Right lobe of liver (tissue), 6 donors: ENCODE results near the gene KSR2. TPM values are rescaled to one million over a fixed set of nuclear protein-coding genes. Genes with fewer than 3 reads are reported as not detected.

Experiments used
- ATAC-seq, 4 donors: fragments of 200-7000 bp; cut with Tn5 transposase; one replicate each; pipeline ENCODE4 v1.9.1; 2020; ENCODE audit warnings: mild to moderate bottlenecking in 4 of 4, moderate library complexity in 4 of 4
- DNase-seq, 3 donors: peaks; one replicate each; pipeline ENCODE4 v3.0.0-alpha.2; 2020
- H3K27ac ChIP-seq, 3 donors: fragments of 200-600 bp; one replicate each; pipeline ENCODE4 v1.8.0; 2022
- H3K27me3 ChIP-seq, 2 donors: fragments of 200-600 bp; one replicate each; pipeline ENCODE4 v1.8.0; 2022
- H3K36me3 ChIP-seq, 4 donors: fragments of 200-600 bp; sonication (generic) in 1 of 4; one replicate each; pipeline versions ENCODE4 v1.5.1 to v1.8.0; 2017 to 2022; ENCODE audit warnings: control low read depth in 1 of 4
- H3K4me1 ChIP-seq, 4 donors: fragments of 200-600 bp; sonication (generic) in 1 of 4; one replicate each; pipeline versions ENCODE4 v1.5.1 to v1.8.0; 2017 to 2022; ENCODE audit warnings: control low read depth in 1 of 4
- H3K4me3 ChIP-seq, 3 donors: fragments of 200-600 bp; one replicate each; pipeline ENCODE4 v1.8.0; 2022
- H3K9me3 ChIP-seq, 4 donors: fragments of 200-600 bp; sonication (generic) in 1 of 4; one replicate each; pipeline versions ENCODE4 v1.5.1 to v1.8.0; 2017 to 2022; ENCODE audit warnings: control low read depth in 1 of 4
- POLR2A ChIP-seq: fragments of 450-650 bp; IDR thresholded peaks from one replicate; pipeline ENCODE4 v1.6.1; 2017; ENCODE audit warnings: antibody characterized with exemption, mild to moderate bottlenecking
- WGBS: methylation state at CpG from one replicate; pipeline ENCODE4 v1.1.6; 2018; ENCODE audit warnings: low coverage, low lambda C conversion rate; ENCODE audit not compliant: insufficient coverage; ENCODE audit errors: missing lambda C conversion rate; 5-methylcytosine and 5-hydroxymethylcytosine counted together
- intact Hi-C, 2 donors: fragments of 100-400 bp; cut with DNase I; formaldehyde crosslinking; loops; one replicate each; pipeline versions ENCODE4 v1.11.2 to v1.14.1; 2022
- total RNA-seq, 6 experiments: library from RNA; depleted of rRNA in 2 of 6; stranded (reverse); fragments of >200 nt in 2 of 6; fragmentation: NEBNext Ultra II Directional in 3 of 6; extraction: Animal tissue kit (Norgen Biotek cat#: 25700) in 3 of 6; gene quantifications; one replicate each; pipeline versions ENCODE4 v1.1.0 to v1.2.4, GENCODE V29; 2016 to 2023
- TF ChIP-seq, protein P1 (sequence below), 4 donors: fragments of 200-600 bp in 3 of 4; fragments of 450-650 bp in 1 of 4; IDR thresholded peaks; one replicate each; pipeline versions ENCODE4 v1.5.1 to v1.8.0; 2016 to 2022; ENCODE audit warnings: antibody characterized with exemption in 4 of 4, mild to moderate bottlenecking in 2 of 4
- donor health status: DM: no; HTN: yes; CAD: no.
- donor health status: DM: no; HTN: no; CAD: no.
- donor health status: DM: no; HTN: no; CAD: no.
- donor health status: DM: no; HTN: yes; CAD: no.
- donor health status: DM: no; HTN: yes; CAD: no.

The KSR2 gene
- total RNA-seq, 6 experiments from 2014 or later: 0.02 to 0.07 (median 0.02) TPM; not detected in 2

DNA sequence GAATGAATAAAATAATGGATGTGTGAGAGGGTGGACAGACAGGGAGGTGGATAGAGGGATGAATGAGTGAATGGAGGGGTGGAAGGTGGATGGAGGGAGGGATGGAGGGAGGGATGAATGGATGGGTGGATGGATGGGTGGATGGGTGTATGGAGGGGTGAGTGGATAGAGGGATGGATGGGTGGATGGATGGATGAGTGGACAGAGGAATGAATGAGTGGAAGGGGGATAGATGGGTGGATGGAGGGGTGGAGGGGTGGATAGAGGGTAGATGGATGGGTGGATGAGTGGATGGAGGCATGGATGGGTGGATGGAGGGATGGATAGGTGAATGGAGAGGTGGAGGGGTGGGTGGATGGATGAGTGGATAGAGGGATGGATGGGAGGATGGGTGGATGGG, 559.5 kb downstream of the KSR2 start:
- ATAC-seq (no peak), DNase-seq (no peak)
- Histone ChIP-seq H3K27ac (no peak overlapping the region), H3K4me1 (peaks cover 0 to 6% (median 4%) of the 10 kb centered on the region in 4 donors), H3K36me3 (no peaks in the 10 kb centered on the region), H3K27me3 (no peaks in the 10 kb centered on the region), H3K9me3 (no peaks in the 10 kb centered on the region), H3K4me3 (no peak overlapping the region)
- intact Hi-C loops: no loop called here
- TF ChIP-seq, protein P1, sequence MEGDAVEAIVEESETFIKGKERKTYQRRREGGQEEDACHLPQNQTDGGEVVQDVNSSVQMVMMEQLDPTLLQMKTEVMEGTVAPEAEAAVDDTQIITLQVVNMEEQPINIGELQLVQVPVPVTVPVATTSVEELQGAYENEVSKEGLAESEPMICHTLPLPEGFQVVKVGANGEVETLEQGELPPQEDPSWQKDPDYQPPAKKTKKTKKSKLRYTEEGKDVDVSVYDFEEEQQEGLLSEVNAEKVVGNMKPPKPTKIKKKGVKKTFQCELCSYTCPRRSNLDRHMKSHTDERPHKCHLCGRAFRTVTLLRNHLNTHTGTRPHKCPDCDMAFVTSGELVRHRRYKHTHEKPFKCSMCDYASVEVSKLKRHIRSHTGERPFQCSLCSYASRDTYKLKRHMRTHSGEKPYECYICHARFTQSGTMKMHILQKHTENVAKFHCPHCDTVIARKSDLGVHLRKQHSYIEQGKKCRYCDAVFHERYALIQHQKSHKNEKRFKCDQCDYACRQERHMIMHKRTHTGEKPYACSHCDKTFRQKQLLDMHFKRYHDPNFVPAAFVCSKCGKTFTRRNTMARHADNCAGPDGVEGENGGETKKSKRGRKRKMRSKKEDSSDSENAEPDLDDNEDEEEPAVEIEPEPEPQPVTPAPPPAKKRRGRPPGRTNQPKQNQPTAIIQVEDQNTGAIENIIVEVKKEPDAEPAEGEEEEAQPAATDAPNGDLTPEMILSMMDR (IDR thresholded peaks at IDR 0.05): no peak
- TF ChIP-seq POLR2A: no peak

DNA sequence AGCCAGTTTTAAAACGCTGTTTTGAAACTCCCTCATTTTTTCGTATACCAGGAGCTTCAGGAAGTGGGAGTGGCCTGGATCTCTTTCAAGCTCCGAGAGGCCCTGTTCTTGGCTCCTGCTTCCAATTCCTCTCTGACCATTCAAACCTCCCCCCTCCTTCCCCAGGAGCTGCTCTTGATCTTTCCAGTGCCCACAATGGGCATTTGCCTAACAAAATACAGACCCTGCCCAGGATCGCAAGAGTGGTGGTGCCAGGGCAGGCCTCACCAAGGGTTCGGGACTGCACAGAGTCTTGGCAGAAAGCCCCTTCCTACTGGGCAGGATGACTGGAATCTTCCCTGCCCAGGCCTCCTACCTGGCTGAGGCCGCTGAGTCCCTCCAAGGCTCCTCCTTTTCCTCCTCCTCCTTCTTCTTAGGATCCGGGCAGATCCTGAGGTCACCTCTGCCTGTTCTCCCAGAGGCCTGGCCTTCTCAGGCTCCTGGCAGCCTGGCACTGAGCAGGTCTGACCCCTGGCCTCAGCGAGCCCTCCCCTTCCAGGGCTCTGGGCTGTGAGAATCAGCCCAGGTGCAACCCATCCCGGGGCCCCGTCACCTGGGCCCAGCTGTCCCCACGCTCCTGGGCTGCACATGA, 560.5 kb downstream of the KSR2 start:
- H3K4me3 ChIP-seq: no peak overlapping the region

DNA sequence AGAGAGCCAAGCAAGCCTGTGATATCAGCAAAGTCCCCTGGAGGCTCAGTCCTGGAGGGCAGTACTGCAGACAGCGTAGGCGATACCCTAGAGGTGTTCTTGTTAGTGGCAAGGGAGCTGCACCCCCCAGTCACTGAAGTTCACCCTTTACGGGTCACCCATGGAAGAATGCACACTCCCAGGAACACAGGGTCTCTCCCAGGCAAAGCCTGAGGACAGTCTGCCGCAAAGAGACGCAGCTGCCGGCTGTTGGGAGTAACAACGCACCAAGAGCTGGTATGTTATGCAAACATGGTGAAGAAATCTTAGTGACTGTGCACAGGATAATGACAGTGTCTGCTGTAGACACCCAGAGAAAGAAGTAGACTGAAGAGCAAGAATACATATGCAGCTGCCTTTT, 563.9 kb downstream of the KSR2 start:
- Histone ChIP-seq H3K9me3 (no peaks in the 10 kb centered on the region), H3K36me3 (no peaks in the 10 kb centered on the region), H3K4me1 (peaks cover 0 to 14% (median 4%) of the 10 kb centered on the region in 4 donors), H3K27ac (no peak overlapping the region), H3K4me3 (no peak overlapping the region), H3K27me3 (no peaks in the 10 kb centered on the region)
- 83% methylated on average over 3 of the region's 7 CpGs for WGBS
- ATAC-seq (no peak), DNase-seq (no peak)
- TF ChIP-seq POLR2A: no peak
- TF ChIP-seq, protein P1 (IDR thresholded peaks at IDR 0.05): no peak
- intact Hi-C loops: no loop called here

More for the DNA sequence above, 560.5 kb downstream of the KSR2 start:
- intact Hi-C loops: no loop called here
- Histone ChIP-seq H3K27me3 (no peaks in the 10 kb centered on the region), H3K36me3 (no peaks in the 10 kb centered on the region), H3K4me1 (peaks cover 0 to 6% (median 4%) of the 10 kb centered on the region in 4 donors), H3K9me3 (no peaks in the 10 kb centered on the region), H3K27ac (no peak overlapping the region)
- DNase-seq: peak; percentile 56 to 84 (median 68)
- TF ChIP-seq POLR2A: no peak
- TF ChIP-seq, protein P1 (IDR thresholded peaks at IDR 0.05): no peak
- 39% methylated on average over 9 of the region's 11 CpGs for WGBS
- peak; percentile 93 to 98 (median 96) for ATAC-seq

DNA sequence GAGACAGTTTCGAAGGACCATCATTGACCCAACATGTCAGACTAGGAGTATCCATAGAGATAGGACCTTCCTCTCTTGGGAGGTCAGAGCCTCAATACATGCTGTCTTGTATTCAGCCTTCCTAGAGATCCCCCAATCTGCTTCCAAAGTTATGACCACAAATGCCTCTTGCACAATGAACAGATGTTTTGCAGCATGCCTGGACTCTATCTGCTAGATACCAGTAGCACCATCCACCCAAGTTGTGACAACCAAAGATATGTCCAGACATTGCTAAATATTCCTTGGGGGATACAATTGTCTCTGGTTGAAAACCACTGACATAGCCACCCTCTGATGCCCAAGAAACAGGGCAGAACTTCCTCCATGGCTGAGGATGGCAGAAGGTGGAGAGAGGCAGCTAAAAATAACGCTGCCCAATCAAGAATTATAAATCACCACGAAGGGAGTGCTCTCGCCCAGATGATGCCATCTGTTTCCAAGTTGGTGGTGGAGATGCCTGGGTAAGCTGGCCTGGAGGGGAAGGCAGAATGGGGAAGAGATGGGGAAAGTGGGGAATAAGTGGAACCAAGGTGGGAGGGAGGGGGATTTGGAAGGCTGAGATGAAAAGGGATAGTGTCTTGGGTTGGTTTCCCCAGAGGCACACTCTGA, 564.5 kb downstream of the KSR2 start:
- no peak for TF ChIP-seq POLR2A
- H3K4me3 ChIP-seq: no peak overlapping the region
- intact Hi-C loops: no loop called here
- ATAC-seq: no peak
- H3K4me1 ChIP-seq: peaks cover 0 to 14% (median 4%) of the 10 kb centered on the region in 4 donors
- H3K27me3 ChIP-seq: no peaks in the 10 kb centered on the region
- DNase-seq: no peak
- H3K27ac ChIP-seq: no peak overlapping the region
- no peaks in the 10 kb centered on the region for H3K9me3 ChIP-seq
- 59% methylated on average over 4 of the region's 4 CpGs for WGBS
- H3K36me3 ChIP-seq: no peaks in the 10 kb centered on the region

DNA sequence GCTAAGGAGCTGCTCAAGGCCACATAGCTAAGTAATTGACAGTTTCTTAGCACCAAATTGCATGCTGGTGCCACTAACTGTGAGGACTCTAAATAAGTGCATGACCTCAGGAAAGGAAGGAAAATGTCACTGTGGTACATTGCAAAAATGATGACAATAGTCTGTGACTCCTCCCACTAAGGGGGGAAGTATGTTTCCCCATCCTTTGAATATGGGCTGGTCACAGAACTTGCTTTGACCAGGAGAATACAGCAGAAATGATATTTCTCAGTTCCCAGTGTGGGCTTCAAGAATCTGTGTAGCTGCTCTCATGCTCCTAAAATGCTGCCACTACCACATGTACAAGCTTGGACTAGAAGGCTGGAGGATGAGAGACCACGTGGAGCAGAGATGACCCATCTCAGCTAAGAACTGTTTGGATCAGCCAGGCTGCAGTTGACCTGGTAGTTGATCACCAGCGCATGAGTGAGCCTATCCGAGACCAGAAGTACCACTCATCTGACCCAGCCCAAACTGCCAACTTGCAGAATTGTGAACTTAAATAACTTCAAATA, 565.1 kb downstream of the KSR2 start:
- no peak for DNase-seq
- no peak overlapping the region for H3K27ac ChIP-seq
- intact Hi-C loops: no loop called here
- H3K27me3 ChIP-seq: no peaks in the 10 kb centered on the region
- no peaks in the 10 kb centered on the region for H3K36me3 ChIP-seq
- WGBS: no CpG with 5 or more reads among the region's 3 CpGs
- H3K4me3 ChIP-seq: no peak overlapping the region
- H3K4me1 ChIP-seq: peaks cover 0 to 14% (median 4%) of the 10 kb centered on the region in 4 donors
- H3K9me3 ChIP-seq: no peaks in the 10 kb centered on the region
- ATAC-seq: no peak
- TF ChIP-seq POLR2A: no peak
- TF ChIP-seq, protein P1 (IDR thresholded peaks at IDR 0.05): no peak
